ENCODE results near the gene HIVEP1.
"Not testable (repeated sequence)": the region's sequence is repeated elsewhere in the genome, so short reads cannot be mapped to it uniquely, and the experiment has no call there.

HIVEP1 gene

DNA sequence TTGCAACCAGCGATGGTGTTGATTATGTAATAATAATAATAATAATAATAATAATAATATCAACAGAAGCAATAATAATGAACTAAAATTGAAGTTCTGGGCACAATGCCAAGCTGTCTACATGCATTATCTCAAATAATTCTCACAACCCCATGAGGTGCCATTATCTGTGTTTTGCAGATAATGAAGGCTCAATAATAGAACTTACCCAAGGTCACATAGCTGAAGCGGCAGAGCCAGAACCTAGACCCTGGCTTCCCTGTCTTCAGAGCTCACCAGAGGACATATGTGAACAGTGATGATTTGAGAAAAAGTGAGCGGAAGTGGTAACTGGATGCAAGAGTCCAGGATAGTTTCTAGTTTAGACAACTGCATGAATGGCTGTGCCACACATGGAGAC, 91.0 kb downstream of the HIVEP1 start:
- H3K9me3 ChIP-seq (ENCODE audit: control insufficient read depth, insufficient read depth, low read depth, low read length) = no peaks in the 10 kb centered on the region
- H3K4me1 ChIP-seq (ENCODE audit: control insufficient read depth, insufficient read depth, low read length) = 0 out of 2 replicates have a peak, but pooled peaks cover 2% of the 10 kb centered on the region
- H3K36me3 ChIP-seq (ENCODE audit: control insufficient read depth in 2 of 2, insufficient read depth in 1 of 2, low read length in 2 of 2) = peaks cover 0 to 3% of the 10 kb centered on the region in 2 experiments; a peak in 1 of 3 replicates
- CTCF ChIA-PET = interaction anchor here (0.6 to 1.1 kb wide), 4 partner anchors 11 to 189 kb away, joined by 3 to 4 read pairs (median 4); no protein-coding TSS in a partner anchor
- no peak overlapping the region for H3K27ac ChIP-seq (ENCODE audit: extremely low read depth, low read depth, low read length)
- POLR2A ChIA-PET = interaction anchor here (0.6 kb wide), 1 partner anchor 214 kb away, joined by 4 read pairs; no protein-coding TSS in a partner anchor
- TF ChIP-seq ZNF138 (tag by site-specific recombination; IDR thresholded peaks at IDR 0.05; ENCODE audit: borderline replicate concordance) = no peak
- TF ChIP-seq ZNF785 (tag by site-specific recombination; IDR thresholded peaks at IDR 0.05) = no peak
- TF ChIP-seq, protein P1, sequence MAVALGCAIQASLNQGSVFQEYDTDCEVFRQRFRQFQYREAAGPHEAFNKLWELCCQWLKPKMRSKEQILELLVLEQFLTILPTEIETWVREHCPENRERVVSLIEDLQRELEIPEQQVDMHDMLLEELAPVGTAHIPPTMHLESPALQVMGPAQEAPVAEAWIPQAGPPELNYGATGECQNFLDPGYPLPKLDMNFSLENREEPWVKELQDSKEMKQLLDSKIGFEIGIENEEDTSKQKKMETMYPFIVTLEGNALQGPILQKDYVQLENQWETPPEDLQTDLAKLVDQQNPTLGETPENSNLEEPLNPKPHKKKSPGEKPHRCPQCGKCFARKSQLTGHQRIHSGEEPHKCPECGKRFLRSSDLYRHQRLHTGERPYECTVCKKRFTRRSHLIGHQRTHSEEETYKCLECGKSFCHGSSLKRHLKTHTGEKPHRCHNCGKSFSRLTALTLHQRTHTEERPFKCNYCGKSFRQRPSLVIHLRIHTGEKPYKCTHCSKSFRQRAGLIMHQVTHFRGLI (tag by site-specific recombination; IDR thresholded peaks at IDR 0.05) = no peak
- no peak for TF ChIP-seq GLI2 (tag by site-specific recombination; IDR thresholded peaks at IDR 0.05; ENCODE audit: borderline replicate concordance, low read depth)
- no peak for TF ChIP-seq SP7 (tag by site-specific recombination; IDR thresholded peaks at IDR 0.05)
- TF ChIP-seq ZNF211 (tag by site-specific recombination; IDR thresholded peaks at IDR 0.05; ENCODE audit: low read depth) = no peak
- TF ChIP-seq ZBTB1 (tag by site-specific recombination; IDR thresholded peaks at IDR 0.05) = no peak
- no peak for TF ChIP-seq ZFP37 (tag by site-specific recombination; IDR thresholded peaks at IDR 0.05)
- TF ChIP-seq ZNF404 (tag by site-specific recombination; IDR thresholded peaks at IDR 0.05) = no peak
- TF ChIP-seq ZXDB (tag by site-specific recombination; IDR thresholded peaks at IDR 0.05) = no peak
- no peak overlapping the region for H3K4me3 ChIP-seq (ENCODE audit: low read depth, low read length)

DNA sequence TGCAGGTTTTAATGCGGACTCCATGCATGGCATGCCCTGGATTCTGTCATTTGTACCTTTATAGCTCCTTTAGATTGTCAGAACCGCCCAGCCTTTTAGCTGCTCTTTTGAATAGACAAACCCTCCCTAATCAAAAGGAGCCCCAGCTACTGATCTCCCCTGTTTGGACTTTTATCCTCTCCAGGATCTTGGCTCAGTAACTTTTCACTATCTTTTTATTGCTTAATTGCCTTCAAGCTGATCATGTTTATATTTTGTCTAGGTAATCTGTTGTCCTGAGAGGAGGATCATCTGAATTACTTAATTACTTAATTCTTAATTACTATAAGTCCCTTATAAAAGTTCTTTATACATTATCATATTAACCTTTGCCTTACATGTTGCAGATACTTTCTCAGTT, 93.2 kb downstream of the HIVEP1 start:
- H3K4me1 ChIP-seq (ENCODE audit: control insufficient read depth, insufficient read depth, low read length) = 0 out of 2 replicates have a peak, but pooled peaks cover 2% of the 10 kb centered on the region
- no peaks in the 10 kb centered on the region for H3K9me3 ChIP-seq (ENCODE audit: control insufficient read depth, insufficient read depth, low read depth, low read length)
- 0 out of 2 replicates have a peak, but pooled peaks have one; percentile 33 for TF ChIP-seq PRDM6 (tag by site-specific recombination; IDR thresholded peaks at IDR 0.05)
- no peak for TF ChIP-seq ZNF530 (tag by site-specific recombination; IDR thresholded peaks at IDR 0.05; ENCODE audit: low read depth)
- 0 out of 2 replicates have a peak, but pooled peaks have one; percentile 10 for TF ChIP-seq ZBTB44 (tag by site-specific recombination; IDR thresholded peaks at IDR 0.05)
- TF ChIP-seq ZNF701 (tag by site-specific recombination; IDR thresholded peaks at IDR 0.05) = no peak
- peak; percentile 14; the same call in 1 of the 2 replicates for TF ChIP-seq FEZF1 (tag by site-specific recombination; IDR thresholded peaks at IDR 0.05)
- POLR2A ChIA-PET = interaction anchor here (0.6 kb wide), 1 partner anchor 29 kb away, joined by 5 read pairs; no protein-coding TSS in a partner anchor
- peaks cover 0 to 9% of the 10 kb centered on the region in 2 experiments; a peak in 1 of 3 replicates for H3K36me3 ChIP-seq (ENCODE audit: control insufficient read depth in 2 of 2, insufficient read depth in 1 of 2, low read length in 2 of 2)
- no peak overlapping the region for H3K4me3 ChIP-seq (ENCODE audit: low read depth, low read length)
- no peak overlapping the region for H3K27ac ChIP-seq (ENCODE audit: extremely low read depth, low read depth, low read length)
- CTCF ChIA-PET = interaction anchor here (0.5 kb wide), 1 partner anchor 450 kb away, joined by 3 read pairs; no protein-coding TSS in a partner anchor

GRCh38 chr6:12108376-12108775, 96.3 kb downstream of the HIVEP1 start:
- H3K4me3 ChIP-seq (ENCODE audit: low read depth, low read length); H3K9me3 ChIP-seq (ENCODE audit: control insufficient read depth, insufficient read depth, low read depth, low read length); H3K4me1 ChIP-seq (ENCODE audit: control insufficient read depth, insufficient read depth, low read length); H3K36me3 ChIP-seq (ENCODE audit: control insufficient read depth in 2 of 2, insufficient read depth in 1 of 2, low read length in 2 of 2); POLR2A ChIA-PET; H3K27ac ChIP-seq (ENCODE audit: extremely low read depth, low read depth, low read length): not testable (repeated sequence)
- CTCF ChIA-PET = interaction anchor here (0.6 kb wide), 1 partner anchor 13 kb away, joined by 3 read pairs; no protein-coding TSS in a partner anchor

All from HEK293 (cell line).